Measurements from ENCODE around the gene CRTC2. TPM values are rescaled to one million over a fixed set of nuclear protein-coding genes. Genes with fewer than 3 reads are reported as not detected.
A peak's percentile ranks its signal among the peaks of the same experiment; 100 is the strongest.

Gene CRTC2
- total and polyA plus RNA-seq, 2 of the 4 experiments (the other 2 are of a cell fraction), result 2.7 to 20.1 TPM

- H3K79me1 ChIP-seq (ENCODE audit: low read depth in 1 of 2, low read length in 2 of 2), result peaks cover 5 to 37% of the 10 kb centered on the region in 2 experiments; a peak in 3 of 4 replicates
- no peak overlapping the region for H3K27ac ChIP-seq (ENCODE audit: insufficient read depth, low read length)
- no CpG with 5 or more reads among the region's 2 CpGs for WGBS, 2 experiments (ENCODE audit: extremely low coverage in 2 of 2, insufficient read length in 1 of 2)
- H4K20me1 ChIP-seq (ENCODE audit: insufficient read depth, low read length), result no peaks in the 10 kb centered on the region
- no peak overlapping the region for H2BK120ac ChIP-seq (ENCODE audit: low read depth, low read length)
- no peak overlapping the region for H2BK15ac ChIP-seq (ENCODE audit: low read depth, low read length)
- no peak overlapping the region for H2BK5ac ChIP-seq (ENCODE audit: low read depth, low read length, poor library complexity, severe bottlenecking)
- H2AK5ac ChIP-seq (ENCODE audit: low read depth, low read length), result no peak overlapping the region
- dilution Hi-C loops (cut with HindIII; ENCODE audit: low sequenced_read_pairs, unreplicated experiment) (no loop called here), intact Hi-C loops (cut with micrococcal nuclease) (no loop called here), in situ Hi-C loops (cut with MboI; ENCODE audit: low sequenced_read_pairs) (loop anchor here (25.0 kb wide), 1 partner anchor 432 kb away; the partner anchor contains the start of genes S100A3, S100A4, S100A5 and S100A6)
- H3K4me1 ChIP-seq (ENCODE audit: control insufficient read depth, insufficient read depth, low read length), result 0 out of 2 replicates have a peak, but pooled peaks cover 1% of the 10 kb centered on the region
- H3K9me1 ChIP-seq (ENCODE audit: insufficient read depth, low read length), result peaks cover 11% of the 10 kb centered on the region
- H4K5ac ChIP-seq (ENCODE audit: low read depth, low read length), result no peak overlapping the region
- CTCF ChIA-PET, result no interaction called here
- no peaks in the 10 kb centered on the region for H3K27me3 ChIP-seq (ENCODE audit: control insufficient read depth, insufficient read depth, low read length)
- H3K14ac ChIP-seq (replicated peaks; ENCODE audit: low read depth, low read length), result no peak overlapping the region
- H3K23ac ChIP-seq (ENCODE audit: low read depth, low read length), result no peak overlapping the region; the same call in 1 of the 2 replicates
- no peak for ATAC-seq (ENCODE audit: low read depth)
- POLR2A ChIA-PET (ENCODE audit: unreplicated experiment), result no interaction called here
- H3K36me3 ChIP-seq (ENCODE audit: control insufficient read depth, insufficient read depth, low read length), result peaks cover 11% of the 10 kb centered on the region
- no peak overlapping the region for H4K91ac ChIP-seq (ENCODE audit: insufficient read depth, low read depth, low read length)
- H3K9me3 ChIP-seq (ENCODE audit: control insufficient read depth, insufficient read depth, low read length), result no peaks in the 10 kb centered on the region
- H3K18ac ChIP-seq (ENCODE audit: low read depth, low read length), result no peak overlapping the region
- no peak overlapping the region for H3K9ac ChIP-seq (ENCODE audit: low read depth, low read length)
- no peak overlapping the region for H3K56ac ChIP-seq (ENCODE audit: extremely low read depth, insufficient read depth, low read length)
- TF ChIP-seq FOS (IDR thresholded peaks at IDR 0.05; ENCODE audit: low read depth, low read length) (no peak), RCOR1 (IDR thresholded peaks at IDR 0.05; ENCODE audit: insufficient replicate concordance, low read length) (no peak), RAD21 (IDR thresholded peaks at IDR 0.05; ENCODE audit: low read length) (no peak), MAZ (IDR thresholded peaks at IDR 0.05; ENCODE audit: borderline replicate concordance, low read depth, low read length) (no peak), CEBPB (IDR thresholded peaks at IDR 0.05; ENCODE audit: low read depth, low read length) (no peak)
- peak overlapping the region; percentile 39 for H2AK9ac ChIP-seq (replicated peaks; ENCODE audit: low read depth, low read length, poor library complexity)
- no peak overlapping the region for H3K4me2 ChIP-seq (ENCODE audit: low read depth, low read length)
- H2AFZ ChIP-seq (replicated peaks; ENCODE audit: low read length, poor library complexity), result no peak overlapping the region
- BruUV-seq (replicated peaks), result no TSS peak
- no peak overlapping the region for H2BK20ac ChIP-seq (ENCODE audit: low read depth, low read length)
- peak overlapping the region; percentile 8 to 93; a peak in 2 of 4 replicates for H4K8ac ChIP-seq (ENCODE audit: low read depth in 2 of 2, low read length in 2 of 2)
- DNase-seq, result no peak
- no peak overlapping the region for H3K4me3 ChIP-seq (ENCODE audit: insufficient read depth, low read depth, low read length)
- H3K4ac ChIP-seq (ENCODE audit: low read depth, low read length), result no peak overlapping the region
Measured at GRCh38 chr1:153968972-153969371, 10.6 kb upstream of the CRTC2 start.

Data from IMR-90 (cell line).